HG03196 (cell line): Measurements from ENCODE around the gene ANP32E.
A peak's percentile ranks its signal among the peaks of the same experiment; 100 is the strongest.
"Not testable (repeated sequence)": the region's sequence is repeated elsewhere in the genome, so short reads cannot be mapped to it uniquely, and the experiment has no call there.

Experiments used
- ATAC-seq: cut with Tn5 transposase; IDR thresholded peaks from one replicate; pipeline ENCODE4 v1.9.1; 2021; ENCODE audit not compliant: unreplicated experiment

Gene ANP32E

DNA sequence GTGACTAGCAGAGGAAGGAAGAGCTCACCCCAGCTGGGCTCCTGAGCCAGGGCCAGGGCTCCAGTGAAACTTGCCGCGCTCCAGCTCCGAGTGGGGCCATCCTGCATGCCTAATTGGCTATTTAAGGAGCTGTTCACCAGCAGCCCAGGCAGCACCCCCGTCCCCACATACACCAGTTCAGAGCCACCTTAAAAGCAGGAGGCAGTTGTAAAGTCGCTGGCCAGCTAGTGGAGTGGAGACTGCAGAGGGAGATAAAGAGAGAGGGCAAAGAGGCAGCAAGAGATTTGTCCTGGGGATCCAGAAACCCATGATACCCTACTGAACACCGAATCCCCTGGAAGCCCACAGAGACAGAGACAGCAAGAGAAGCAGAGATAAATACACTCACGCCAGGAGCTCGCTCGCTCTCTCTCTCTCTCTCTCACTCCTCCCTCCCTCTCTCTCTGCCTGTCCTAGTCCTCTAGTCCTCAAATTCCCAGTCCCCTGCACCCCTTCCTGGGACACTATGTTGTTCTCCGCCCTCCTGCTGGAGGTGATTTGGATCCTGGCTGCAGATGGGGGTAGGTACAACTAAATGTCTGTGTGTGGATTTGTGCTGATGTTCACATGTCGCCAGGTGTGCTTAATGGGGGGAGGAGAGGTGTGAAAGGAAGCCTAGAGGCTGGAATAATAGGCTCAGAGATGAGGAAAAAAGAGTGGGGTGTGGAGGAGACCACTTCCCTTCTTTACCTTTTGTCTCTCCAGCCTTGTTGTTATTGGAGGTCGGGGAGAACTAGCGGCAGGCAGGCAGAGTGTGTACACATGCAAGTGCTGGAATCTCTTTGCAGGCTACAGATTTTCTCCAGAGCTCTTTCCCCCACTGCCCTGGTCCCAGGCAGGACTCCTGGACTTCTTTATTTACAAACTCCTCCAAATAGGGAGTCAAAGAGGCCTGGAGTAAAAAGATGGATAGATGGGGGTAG, 22.0 kb upstream of the ANP32E start, which contains the start of gene CA14:
CA14 (plus strand) TSS at position 151 of the 962 bp plus-strand sequence; CDS start at position 506, 355 bp downstream.
- ATAC-seq, result no peak

DNA sequence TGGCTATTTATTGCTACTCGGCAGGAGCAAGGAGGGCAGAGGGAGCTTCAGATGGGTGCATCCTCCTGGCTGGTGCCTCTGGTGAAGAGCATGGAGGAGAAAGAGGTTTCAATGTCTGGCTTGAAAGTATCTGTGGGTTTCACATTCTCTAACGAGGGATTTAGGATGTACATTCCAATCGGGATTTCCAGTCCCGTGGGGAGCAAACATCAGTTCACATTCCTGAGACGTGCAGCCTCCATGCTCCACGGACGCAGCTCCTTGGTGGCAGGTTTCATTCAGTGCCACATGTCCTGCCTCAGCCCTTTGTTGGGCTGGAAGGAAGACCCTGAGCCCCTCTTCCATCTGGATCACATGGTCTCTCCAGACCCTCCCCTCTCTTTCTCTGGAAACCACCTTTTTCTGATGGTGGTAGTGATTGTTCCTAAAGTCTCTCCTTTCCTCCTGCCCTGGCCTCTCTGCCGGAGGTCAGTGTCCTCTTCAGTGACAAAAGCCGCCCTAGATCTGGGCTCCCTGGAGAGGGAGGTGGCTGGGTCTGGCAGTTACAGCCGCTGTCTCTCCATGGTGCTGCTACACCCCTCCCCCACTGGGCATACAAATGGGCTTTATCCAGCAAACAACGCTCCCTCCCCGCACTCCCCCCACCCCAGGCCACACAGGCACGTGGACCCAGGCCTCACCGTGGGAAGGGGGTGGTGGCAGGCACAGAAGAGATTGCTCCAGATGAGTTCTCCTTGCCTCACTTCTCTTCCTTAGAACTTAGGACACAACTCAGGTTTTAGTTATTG, 20.8 kb upstream of the ANP32E start:
- no peak for ATAC-seq

DNA sequence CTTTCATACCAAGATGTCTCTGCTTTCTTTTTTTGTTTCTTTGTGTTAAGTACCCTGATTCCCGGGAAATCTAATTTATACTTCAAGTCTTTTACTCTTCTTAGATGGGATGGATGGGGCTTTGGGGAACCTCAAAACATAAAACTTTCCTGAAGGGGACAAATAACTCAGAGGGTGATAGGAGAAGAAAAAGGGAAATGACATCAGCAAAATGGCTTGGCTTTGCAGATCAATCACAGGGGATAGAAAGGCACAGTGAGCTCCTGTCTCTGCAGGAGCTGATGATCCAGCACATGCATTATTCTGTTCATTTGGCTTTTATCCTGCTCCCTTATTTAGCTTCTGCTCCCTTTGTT, 20.3 kb upstream of the ANP32E start:
- no peak for ATAC-seq

DNA sequence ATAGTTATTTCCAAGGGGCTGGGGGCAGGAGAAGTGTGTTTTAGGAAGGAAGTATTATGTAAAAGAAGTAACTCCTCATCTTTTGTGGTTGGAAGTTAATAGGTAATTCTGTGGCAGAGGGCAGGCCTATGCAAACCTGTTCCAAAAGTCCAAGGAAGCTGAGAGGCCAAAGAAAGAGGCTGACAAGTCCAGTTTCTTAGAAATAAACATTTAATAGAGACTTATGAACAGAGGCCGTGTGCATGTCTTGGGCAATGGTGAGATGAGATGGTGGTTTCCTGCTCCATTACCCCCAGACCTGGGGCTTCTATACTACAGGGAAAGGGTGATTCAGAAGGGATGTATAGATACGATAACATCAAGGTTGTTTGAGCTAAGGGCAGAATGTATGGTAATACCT, 14.0 kb upstream of the ANP32E start:
- ATAC-seq, result no peak

DNA sequence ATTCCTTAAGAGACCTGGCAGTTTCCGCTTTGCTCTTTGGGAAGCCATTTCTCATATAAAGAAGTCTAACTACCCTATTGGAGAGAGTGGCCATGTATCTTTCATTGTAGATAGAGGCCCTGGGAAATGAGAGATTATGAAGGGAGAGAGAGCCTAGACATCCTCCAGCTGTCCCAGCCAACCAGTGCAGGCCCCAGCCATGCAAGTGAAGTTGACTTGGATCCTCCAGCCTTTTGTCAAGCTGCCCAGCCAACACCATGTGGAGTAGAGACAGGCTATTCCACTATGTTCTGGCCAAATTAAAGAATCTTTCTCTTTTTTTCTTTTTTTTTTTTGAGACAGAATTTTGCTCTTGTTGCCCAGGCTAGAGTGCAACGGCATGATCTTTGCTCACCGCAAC, 7.1 kb upstream of the ANP32E start:
- ATAC-seq, result no peak

DNA sequence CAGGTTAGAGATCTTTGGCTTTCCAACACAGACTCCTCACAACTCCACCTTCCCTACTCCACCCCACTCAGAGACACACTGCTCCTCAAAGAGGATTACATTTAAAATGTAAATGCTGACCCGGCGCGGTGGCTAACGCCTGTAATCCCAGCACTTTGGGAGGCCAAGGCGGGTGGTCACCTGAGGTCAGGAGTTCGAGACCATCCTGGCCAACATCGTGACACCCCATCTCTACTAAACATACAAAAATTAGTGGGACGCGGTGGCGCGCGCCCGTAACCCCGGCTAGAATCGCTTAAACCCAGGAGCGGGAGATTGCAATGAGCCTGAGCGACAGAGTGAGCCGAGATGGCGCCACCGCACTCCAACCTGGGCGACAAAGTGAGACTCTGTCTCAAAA, 1.8 kb upstream of the ANP32E start:
- ATAC-seq, result no peak

DNA sequence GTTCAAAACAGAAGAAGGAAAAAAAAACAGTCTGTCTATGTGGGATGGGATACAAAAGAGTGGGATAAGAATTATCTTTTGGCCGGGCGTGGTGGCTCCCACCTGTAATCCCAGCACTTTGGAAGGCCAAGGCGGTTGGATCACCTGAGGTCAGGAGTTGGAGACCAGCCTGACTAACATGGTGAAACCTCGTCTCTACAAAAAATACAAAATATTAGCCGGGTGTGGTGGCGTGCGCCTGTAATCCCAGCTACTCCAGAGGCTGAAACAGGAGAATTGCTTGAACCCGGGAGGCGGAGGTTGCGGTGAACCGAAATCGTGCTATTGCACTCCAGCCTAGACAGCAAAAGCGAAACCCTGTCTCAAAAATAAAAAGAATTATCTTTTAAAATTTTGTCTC, 1.3 kb upstream of the ANP32E start:
- ATAC-seq, result not testable (repeated sequence)

DNA sequence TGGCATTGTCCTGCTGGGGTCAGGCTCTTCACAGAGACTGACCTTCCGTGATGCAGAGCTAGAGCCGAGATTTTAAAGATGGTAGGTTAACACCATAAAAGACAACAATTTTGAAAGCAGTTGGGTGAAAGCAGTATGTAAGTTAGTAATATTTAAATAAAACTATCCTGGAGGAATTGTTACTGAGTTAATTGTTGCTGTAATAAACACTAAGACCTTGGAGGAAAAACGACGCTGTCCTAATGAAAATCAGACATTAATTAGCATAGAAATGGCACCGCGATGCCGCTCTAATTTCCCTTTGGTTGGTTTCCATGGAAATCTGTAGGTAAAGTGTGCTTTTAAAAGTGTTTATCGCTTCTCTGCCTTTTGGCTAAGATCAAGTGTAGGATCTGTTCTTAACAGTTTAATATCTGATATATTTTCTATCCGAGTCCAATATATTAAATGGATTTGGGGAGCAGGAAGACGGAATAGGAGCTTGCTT, 745 bp upstream of the ANP32E start:
- no peak for ATAC-seq

DNA sequence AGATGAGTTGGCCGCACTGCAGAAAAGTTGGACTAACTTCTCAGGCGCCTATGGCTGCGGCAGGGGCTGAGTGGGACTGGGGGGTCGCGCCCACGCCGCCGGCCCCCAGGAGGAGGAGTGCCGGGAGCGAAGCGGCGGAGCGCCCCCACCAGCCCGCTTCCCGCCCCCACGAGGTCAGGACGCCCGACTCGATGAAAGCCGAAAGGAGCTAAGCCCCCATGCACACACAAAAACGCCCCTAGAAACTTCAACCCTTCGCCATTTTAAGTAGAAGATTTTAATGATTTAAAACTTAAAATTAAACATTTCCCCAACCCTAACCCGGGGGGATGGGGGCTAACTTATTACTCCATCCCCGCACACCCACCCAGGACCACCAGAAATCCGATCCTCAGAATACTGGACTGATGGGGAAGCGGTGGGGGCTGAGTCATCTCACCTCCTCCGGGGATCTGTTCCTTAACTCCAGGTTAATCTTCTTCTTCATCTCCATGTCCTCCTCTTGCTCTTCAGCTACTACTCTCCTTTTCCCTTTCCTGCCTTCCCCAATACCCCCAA, 539 bp downstream of the ANP32E start:
- no peak for ATAC-seq

DNA sequence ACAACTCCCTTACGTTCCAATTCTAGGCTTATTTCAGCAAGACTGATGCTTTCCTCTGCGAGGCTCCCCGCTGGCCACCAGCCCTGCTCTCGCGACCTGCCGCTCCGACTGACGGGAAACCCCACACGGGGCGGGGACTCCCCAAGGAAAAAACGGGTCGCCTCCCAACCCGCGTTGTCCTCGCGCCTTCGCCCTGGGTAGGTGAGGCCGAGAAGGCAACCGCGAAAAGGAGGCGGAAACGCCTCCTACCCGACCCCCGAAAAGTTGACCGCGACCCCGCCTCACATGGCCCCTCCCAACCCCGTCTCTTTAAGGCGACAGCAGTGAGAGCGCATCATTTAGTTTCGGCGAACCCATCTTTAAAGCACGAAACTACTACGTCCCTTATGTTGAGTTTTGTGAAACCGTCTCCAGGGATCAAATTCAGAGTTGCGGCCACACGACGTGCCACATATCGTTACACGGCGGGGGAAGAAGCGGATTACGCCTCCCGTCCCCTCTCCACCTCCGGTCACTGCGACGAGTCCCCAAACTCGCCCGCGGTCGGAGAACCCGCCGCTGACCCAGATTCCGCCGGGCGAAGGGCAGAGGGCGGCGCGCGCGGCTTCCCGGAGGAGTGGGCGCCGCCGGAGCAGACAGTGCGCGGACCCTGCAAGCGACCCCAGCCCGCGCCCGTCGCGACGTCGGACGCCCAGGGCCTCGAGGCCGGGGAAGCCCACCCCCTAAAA, 1.2 kb downstream of the ANP32E start:
- ATAC-seq, result peak; percentile 57

DNA sequence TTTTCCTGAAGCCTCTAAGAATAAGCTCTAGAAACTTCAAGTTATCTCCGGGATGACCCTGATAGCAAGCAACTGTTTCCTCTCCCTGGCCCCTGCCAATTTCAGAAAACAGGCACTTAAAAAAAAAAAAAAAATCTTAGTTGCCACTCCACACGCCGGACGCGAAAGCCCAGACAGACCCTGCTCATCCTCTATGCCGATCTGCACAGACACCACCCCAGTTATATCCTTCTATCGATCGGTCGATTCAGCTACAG, 1.7 kb downstream of the ANP32E start:
- ATAC-seq, result no peak

DNA sequence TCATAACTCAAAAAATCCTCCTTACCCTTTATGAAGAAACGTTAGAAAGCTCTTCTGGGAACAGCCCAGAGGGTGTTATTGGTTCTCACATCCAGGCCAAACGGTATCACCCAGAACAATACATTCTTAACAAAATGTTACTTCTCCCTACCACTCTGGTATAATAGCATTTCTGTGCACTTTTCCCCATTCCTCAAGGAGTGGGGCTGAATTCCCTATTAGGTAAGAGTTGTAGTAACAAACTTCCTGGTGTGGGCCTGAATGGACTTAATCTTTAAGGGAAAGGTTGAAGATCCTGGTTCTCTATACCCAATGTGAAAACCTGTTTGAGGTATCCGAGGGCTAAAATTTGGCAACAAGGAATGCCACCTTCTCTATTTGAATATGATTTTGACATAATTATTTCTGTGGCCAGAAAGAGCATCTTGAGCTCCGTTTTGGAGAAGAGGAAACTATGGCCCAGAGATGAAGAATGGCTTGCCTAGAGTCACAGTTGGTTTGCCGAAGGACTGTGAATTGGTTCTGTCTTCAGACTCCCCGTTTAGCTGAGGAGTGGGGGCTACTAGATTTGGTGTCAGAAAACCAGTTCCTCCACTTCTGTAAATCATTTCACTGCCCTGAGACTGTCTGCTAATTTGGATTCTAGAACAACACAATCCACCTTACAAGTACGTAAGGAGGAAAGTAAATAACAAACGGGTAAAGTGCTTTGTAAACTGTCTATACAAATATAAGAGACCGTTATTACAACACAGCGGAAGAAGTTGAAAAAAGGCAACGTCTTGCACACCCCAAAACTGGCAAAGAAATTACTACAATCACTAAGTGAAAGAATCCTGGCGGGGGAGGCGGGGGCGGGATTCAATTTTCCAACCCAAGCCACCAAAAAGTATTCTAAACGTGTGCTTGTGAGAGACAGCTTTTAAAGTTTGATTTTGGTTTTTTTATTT, 2.3 kb downstream of the ANP32E start:
- no peak for ATAC-seq

DNA sequence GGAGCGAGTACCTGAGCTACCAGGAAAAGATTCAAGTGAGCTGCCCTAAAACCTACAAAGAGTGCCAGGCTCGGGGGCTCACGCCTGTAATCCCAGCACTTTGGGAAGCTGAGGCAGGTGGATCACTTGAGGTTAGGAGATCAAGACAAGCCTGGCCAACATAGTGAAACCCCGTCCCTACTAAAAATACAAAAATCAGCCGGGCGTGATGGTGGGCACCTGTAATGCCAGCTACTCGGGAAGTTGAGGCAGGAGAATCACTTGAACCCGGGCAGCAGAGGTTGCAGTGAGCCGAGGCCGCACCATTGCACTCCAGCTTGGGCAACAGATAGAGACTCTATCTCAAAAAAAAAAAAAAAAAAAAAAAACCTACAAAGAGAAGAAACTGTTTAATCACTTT, 3.0 kb downstream of the ANP32E start:
- ATAC-seq, result not testable (repeated sequence)

DNA sequence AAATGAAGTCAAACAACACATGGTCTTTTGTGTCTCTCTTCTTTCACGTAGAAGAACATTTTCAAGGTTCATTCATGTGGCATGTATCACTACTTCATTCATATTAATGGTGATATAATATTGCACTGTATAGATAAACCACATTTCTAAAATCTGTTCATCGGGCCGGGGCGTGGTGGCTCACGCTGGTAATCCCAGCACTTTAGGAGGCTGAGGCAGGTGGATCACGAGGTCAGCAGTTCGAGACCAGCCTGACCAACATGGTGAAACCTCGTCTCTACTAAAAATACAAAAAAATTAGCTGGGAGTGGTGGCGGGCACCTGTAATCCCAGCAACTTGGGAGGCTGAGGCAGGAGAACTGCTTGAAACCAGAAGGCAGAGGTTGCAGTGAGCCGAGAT, 7.7 kb downstream of the ANP32E start:
- ATAC-seq, result not testable (repeated sequence)

DNA sequence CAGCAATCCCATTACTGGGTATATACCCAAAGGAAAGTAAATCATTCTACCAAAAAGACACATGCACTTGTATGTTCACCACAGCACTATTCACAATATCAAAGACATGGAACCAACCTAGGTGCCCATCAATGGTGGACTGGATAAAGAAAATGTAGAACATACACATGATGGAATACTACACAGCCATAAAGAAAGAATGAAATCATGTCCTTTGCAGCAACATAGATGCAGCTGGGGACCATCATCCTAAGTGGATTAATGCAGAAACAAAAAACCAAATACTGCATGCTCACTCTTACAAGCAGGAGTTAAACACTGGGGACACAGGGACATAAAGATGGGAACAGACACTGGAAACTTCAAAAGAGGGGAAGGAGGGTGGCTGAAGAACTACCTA, 8.7 kb downstream of the ANP32E start:
- no peak for ATAC-seq

DNA sequence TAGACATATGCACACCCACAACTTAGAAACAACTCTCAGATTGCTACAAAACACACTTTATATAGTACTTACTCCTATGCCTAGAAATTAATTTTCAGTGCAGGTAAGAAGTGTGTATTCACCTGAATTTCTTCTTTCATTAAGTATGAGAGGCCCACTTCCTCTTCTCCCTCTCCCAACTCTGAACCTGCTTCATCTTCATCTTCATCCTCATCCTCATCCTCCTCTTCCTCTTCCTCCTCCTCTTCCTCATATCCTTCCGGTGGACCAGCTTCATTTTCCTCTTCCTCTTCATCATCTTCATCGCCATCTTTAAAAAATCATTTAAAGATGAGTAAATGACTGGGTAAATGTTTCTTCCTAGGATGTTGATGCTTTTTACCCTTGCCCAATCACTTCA, 9.4 kb downstream of the ANP32E start:
- no peak for ATAC-seq

DNA sequence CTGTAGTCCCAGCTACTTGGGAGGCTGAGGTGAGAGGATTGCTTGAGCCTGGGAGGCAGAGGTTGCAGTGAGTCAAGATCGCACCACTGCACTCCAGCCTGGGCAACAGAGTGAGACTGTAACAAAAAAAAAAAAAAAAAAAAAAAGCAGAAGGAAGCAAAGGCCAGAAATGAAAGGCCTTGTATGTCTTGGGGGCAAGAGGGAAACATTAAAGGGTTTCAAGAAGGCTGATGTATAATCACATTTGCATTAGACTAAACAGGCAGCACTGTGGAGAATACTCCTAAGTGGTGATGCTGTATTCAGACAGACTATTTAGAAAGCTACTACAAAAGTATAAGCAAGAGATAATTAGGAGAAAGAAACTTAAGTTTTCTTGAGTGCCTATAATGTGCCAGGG, 10.4 kb downstream of the ANP32E start:
- no peak for ATAC-seq

DNA sequence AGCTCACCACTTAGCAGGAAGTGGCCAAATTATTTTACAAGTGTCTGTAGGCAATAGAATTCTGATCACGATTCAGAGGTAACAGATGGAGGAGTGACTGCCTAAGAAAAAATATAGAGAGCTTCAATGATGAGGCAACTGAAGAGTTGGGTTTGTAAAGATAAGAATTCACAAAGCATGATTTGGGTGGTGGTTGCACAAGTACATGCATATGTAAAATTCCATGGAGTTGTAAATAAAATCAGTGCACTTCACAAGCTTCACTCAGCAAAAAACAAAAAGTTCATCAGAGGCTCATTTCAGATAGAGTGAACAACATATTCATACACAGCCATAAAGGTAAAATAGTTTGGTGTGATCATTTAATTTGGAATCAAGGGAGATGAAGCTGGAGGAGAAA, 10.9 kb downstream of the ANP32E start:
- ATAC-seq, result no peak

DNA sequence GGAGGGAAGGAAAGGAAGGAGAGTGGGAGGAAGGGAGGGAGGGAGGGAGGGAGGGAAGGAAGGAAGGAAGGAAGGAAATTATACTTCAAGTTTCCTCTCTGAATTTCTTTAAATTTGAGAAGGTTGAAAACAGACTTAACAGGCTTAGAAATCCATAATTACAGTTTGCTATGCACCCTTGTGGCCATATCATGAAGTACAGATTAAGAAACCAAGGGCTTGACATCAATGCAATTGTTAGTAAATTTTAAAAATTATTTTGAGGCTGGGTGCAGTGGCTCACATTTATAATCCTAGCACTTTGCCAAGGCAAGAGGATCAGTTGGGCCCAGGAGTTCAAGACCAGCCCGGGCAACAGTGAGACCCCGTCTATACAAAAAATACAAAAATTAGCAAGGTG, 14.4 kb downstream of the ANP32E start:
- no peak for ATAC-seq

DNA sequence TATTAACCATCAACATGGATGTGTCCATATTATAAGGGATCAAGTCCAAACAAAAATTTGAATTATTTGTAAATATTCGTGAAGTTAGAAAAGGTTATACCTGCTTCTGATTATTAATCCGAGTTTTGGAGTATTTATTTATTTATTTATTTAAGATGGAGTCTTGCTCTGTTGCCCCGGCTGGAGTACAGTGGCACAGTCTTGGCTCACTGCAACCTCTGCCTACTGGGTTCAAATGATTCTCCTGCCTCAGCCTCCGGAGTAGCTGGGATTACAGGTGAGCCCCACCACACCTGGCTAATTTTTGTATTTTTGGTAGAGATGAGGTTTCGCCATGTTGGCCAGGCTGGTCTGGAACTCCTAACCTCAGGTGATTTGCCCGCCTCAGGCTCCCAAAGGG, 20.1 kb downstream of the ANP32E start:
- not testable (repeated sequence) for ATAC-seq
